CD4-positive, alpha-beta T cell (primary cell): ENCODE measurements around the gene PCDHAC2. TPM values are rescaled to one million over a fixed set of nuclear protein-coding genes. Genes with fewer than 3 reads are reported as not detected.

Experiments used
- ATAC-seq: fragments of 200-7000 bp; cut with Tn5 transposase; one replicate; pipeline ENCODE4 v1.10.0; 2022; ENCODE audit warnings: mild to moderate bottlenecking; ENCODE audit not compliant: poor library complexity
- CTCF ChIA-PET: fragments of 350-600 bp; sonication (Branson Sonifier 250); formaldehyde crosslinking; loops from one replicate; lab custom pipeline; 2021; ENCODE audit warnings: antibody characterized with exemption, inconsistent platforms; lab: Charles Lee
- POLR2A ChIA-PET: fragments of 350-600 bp; sonication (Branson Sonifier 250); formaldehyde crosslinking; loops from one replicate; lab custom pipeline; 2021; ENCODE audit warnings: antibody characterized with exemption, inconsistent platforms; lab: Charles Lee
- DNase-seq, 14 experiments: peaks; one replicate each; pipeline ENCODE4 v3.0.0-alpha.2; 2013 to 2020; ENCODE audit warnings: mixed read lengths in 2 of 14
- H3K27ac ChIP-seq, 2 donors: one replicate each; pipeline versions ENCODE4 v1.5.1 to v1.7.0; 2013; ENCODE audit warnings: low read length in 2 of 2, low read depth in 1 of 2, mild to moderate bottlenecking in 1 of 2
- H3K27me3 ChIP-seq, 2 experiments: 1 replicate in 1 of 2; 2 replicates in 1 of 2; pipeline versions ENCODE4 v1.6.1 to v1.7.0; 2013; ENCODE audit warnings: low read length in 2 of 2, control low read depth in 1 of 2, mild to moderate bottlenecking in 1 of 2, moderate library complexity in 1 of 2; ENCODE audit not compliant: insufficient read depth in 2 of 2, control insufficient read depth in 1 of 2
- H3K36me3 ChIP-seq: one replicate; pipeline ENCODE4 v1.6.1; 2013; ENCODE audit warnings: low read length, control low read depth; ENCODE audit not compliant: insufficient read depth
- H3K4me1 ChIP-seq: one replicate; pipeline ENCODE4 v1.6.1; 2013; ENCODE audit warnings: low read length, control low read depth; ENCODE audit not compliant: insufficient read depth
- H3K4me3 ChIP-seq: one replicate; pipeline ENCODE4 v1.5.1; 2013; ENCODE audit warnings: mild to moderate bottlenecking, low read length, moderate library complexity
- H3K9me3 ChIP-seq, 2 experiments: 1 replicate in 1 of 2; 2 replicates in 1 of 2; pipeline versions ENCODE4 v1.6.1 to v1.7.0; 2013; ENCODE audit warnings: low read length in 2 of 2, mild to moderate bottlenecking in 2 of 2, control low read depth in 1 of 2, moderate library complexity in 1 of 2; ENCODE audit not compliant: control insufficient read depth in 1 of 2, insufficient read depth in 1 of 2
- H3K27ac Mint-ChIP-seq: one replicate; pipeline ENCODE4 v1.8.0; 2020; ENCODE audit warnings: mixed read lengths
- H3K27me3 Mint-ChIP-seq: one replicate; pipeline ENCODE4 v1.8.0; 2021; ENCODE audit warnings: mixed read lengths
- H3K36me3 Mint-ChIP-seq: one replicate; pipeline ENCODE4 v1.8.0; 2021; ENCODE audit warnings: low read depth, mixed read lengths
- H3K4me1 Mint-ChIP-seq: one replicate; pipeline ENCODE4 v1.8.0; 2021; ENCODE audit warnings: low read depth, mixed read lengths
- H3K4me3 Mint-ChIP-seq: one replicate; pipeline ENCODE4 v1.8.0; 2020; ENCODE audit warnings: mild to moderate bottlenecking, mixed read lengths
- H3K9me3 Mint-ChIP-seq: one replicate; pipeline ENCODE4 v1.8.0; 2020; ENCODE audit warnings: mixed read lengths
- CTCF ChIP-seq: fragments of 200-600 bp; IDR thresholded peaks from one replicate; pipeline ENCODE4 v1.8.0; 2022; ENCODE audit warnings: antibody characterized with exemption, mild to moderate bottlenecking
- intact Hi-C, 2 experiments: fragments of 100-400 bp; cut with DNase I in 1 of 2; cut with micrococcal nuclease in 1 of 2; formaldehyde crosslinking; loops; one replicate each; pipeline versions ENCODE4 v1.15.1 to v1.9.0; 2023 to 2025; cut with DNase I, micrococcal nuclease
- total RNA-seq, 174 experiments: library from RNA in 2 of 174; stranded (reverse) in 2 of 174; gene quantifications; one replicate each; pipeline ENCODE4 v1.2.3 and lab custom pipeline; 2021 to 2026

The PCDHAC2 gene
- total RNA-seq, 2 experiments from 2014 or later = not detected

- Histone ChIP-seq H3K4me3 (no peak overlapping the region), H3K36me3 (no peaks in the 10 kb centered on the region), H3K9me3 (peaks cover 0 to 5% of the 10 kb centered on the region in 2 experiments), H3K27ac (no peak overlapping the region), H3K27me3 (peaks cover 0 to 6% of the 10 kb centered on the region in 2 experiments), H3K4me1 (no peaks in the 10 kb centered on the region)
- ChIA-PET POLR2A (no interaction called here), CTCF (no interaction called here)
- Mint-ChIP-seq H3K9me3 (no peaks in the 10 kb centered on the region), H3K27me3 (peaks cover 34% of the 10 kb centered on the region), H3K27ac (no peak overlapping the region), H3K36me3 (no peaks in the 10 kb centered on the region), H3K4me1 (no peaks in the 10 kb centered on the region), H3K4me3 (no peak overlapping the region)
- ATAC-seq (no peak), DNase-seq (no peak)
- intact Hi-C loops = no loop called here
- TF ChIP-seq CTCF = no peak
These were observed 22.3 kb downstream of the PCDHAC2 start for GRCh38 chr5:140988608-140989007.

- Histone ChIP-seq H3K4me1 (no peaks in the 10 kb centered on the region), H3K4me3 (no peak overlapping the region), H3K27me3 (peaks cover 0 to 6% of the 10 kb centered on the region in 2 experiments), H3K36me3 (no peaks in the 10 kb centered on the region), H3K9me3 (peaks cover 0 to 5% of the 10 kb centered on the region in 2 experiments), H3K27ac (no peak overlapping the region)
- H3K9me3 Mint-ChIP-seq = no peaks in the 10 kb centered on the region
- H3K4me1 Mint-ChIP-seq = no peaks in the 10 kb centered on the region
- no peak for TF ChIP-seq CTCF
- no peak overlapping the region for H3K27ac Mint-ChIP-seq
- intact Hi-C loops = no loop called here
- ChIA-PET POLR2A (no interaction called here), CTCF (no interaction called here)
- no peak for ATAC-seq
- H3K36me3 Mint-ChIP-seq = no peaks in the 10 kb centered on the region
- H3K27me3 Mint-ChIP-seq = peaks cover 30% of the 10 kb centered on the region
- H3K4me3 Mint-ChIP-seq = no peak overlapping the region
- no peak for DNase-seq
These were observed 23.2 kb downstream of the PCDHAC2 start for GRCh38 chr5:140989254-140990020.

DNA sequence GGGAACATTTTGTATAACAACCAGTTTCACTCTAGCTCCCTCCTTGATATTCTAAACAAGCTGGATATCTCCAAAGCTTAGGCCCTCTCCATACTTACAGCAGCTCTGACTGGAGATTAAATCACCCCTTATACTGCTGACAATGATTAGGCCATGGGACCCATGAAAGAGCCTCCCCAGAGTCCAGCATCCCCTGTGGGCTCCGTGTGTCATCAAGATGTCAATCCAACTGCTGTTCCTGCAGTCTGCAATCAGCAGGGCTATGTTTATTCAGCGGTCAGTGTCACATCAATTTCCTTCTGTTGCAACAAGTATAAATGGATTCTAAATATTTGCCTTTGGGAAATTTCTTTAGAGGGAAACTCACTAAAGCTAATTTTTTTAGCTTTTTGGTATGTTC is 26.6 kb downstream of the PCDHAC2 start:
- Histone ChIP-seq H3K27ac (no peak overlapping the region), H3K36me3 (no peaks in the 10 kb centered on the region), H3K27me3 (peaks cover 0 to 6% of the 10 kb centered on the region in 2 experiments), H3K4me3 (no peak overlapping the region), H3K4me1 (no peaks in the 10 kb centered on the region), H3K9me3 (no peaks in the 10 kb centered on the region)
- ChIA-PET POLR2A (no interaction called here), CTCF (no interaction called here)
- Mint-ChIP-seq H3K36me3 (no peaks in the 10 kb centered on the region), H3K27me3 (peaks cover 15% of the 10 kb centered on the region), H3K4me1 (no peaks in the 10 kb centered on the region), H3K9me3 (no peaks in the 10 kb centered on the region), H3K27ac (no peak overlapping the region), H3K4me3 (no peak overlapping the region)
- ATAC-seq (no peak), DNase-seq (no peak)
- no peak for TF ChIP-seq CTCF
- intact Hi-C loops = no loop called here
